Fibroblast of mammary gland (primary cell): Measurements from ENCODE around the gene MROH8.

ENCODE experiments used
- DNase-seq: peaks from one replicate; pipeline ENCODE4 v3.0.0-alpha.2; 2010; ENCODE audit warnings: low read depth
- H3K4me3 ChIP-seq: 2 replicates; pipeline ENCODE4 v1.5.1; 2011; ENCODE audit warnings: low read depth, mild to moderate bottlenecking, low read length, moderate library complexity; ENCODE audit not compliant: control insufficient read depth
- CTCF ChIP-seq: conservative IDR thresholded peaks from 2 replicates; pipeline ENCODE4 v1.5.1; 2011; ENCODE audit warnings: low read depth, low read length, inconsistent platforms; ENCODE audit not compliant: control insufficient read depth, insufficient read depth

Gene MROH8

GRCh38 chr20:37220731-37221130 lies 41.4 kb upstream of the MROH8 start:
- peak; percentile 27 for DNase-seq
- no peak for TF ChIP-seq CTCF
- H3K4me3 ChIP-seq = no peak overlapping the region

GRCh38 chr20:37219751-37220668 lies 40.7 kb upstream of the MROH8 start:
- no peak for TF ChIP-seq CTCF

GRCh38 chr20:37218976-37219375 lies 39.6 kb upstream of the MROH8 start:
- DNase-seq = no peak
- no peak overlapping the region for H3K4me3 ChIP-seq
- TF ChIP-seq CTCF = no peak

More at GRCh38 chr20:37219751-37220668, 40.7 kb upstream of the MROH8 start:
- DNase-seq = no peak
- no peak overlapping the region for H3K4me3 ChIP-seq

GRCh38 chr20:37218441-37218840 lies 39.1 kb upstream of the MROH8 start:
- TF ChIP-seq CTCF = no peak
- no peak for DNase-seq
- no peak overlapping the region for H3K4me3 ChIP-seq

- peak; percentile 16 for DNase-seq
- no peak for TF ChIP-seq CTCF
- no peak overlapping the region for H3K4me3 ChIP-seq
Observed at GRCh38 chr20:37209661-37210314, 30.4 kb upstream of the MROH8 start.

- no peak overlapping the region for H3K4me3 ChIP-seq
- TF ChIP-seq CTCF = no peak
- no peak for DNase-seq
Observed at GRCh38 chr20:37209193-37209592, 29.8 kb upstream of the MROH8 start.
